CD4-positive, alpha-beta T cell treated with Interleukin-4 for 1 hour (primary cell): ENCODE results near the gene FGFR3.

Experiments
- DNase-seq, 2 donors: peaks; one replicate each; pipeline ENCODE4 v3.0.0-alpha.2; 2020 to 2022

FGFR3 gene

GRCh38 chr4:1789552-1789951 is 3.5 kb upstream of the FGFR3 start:
- no peak for DNase-seq

DNA sequence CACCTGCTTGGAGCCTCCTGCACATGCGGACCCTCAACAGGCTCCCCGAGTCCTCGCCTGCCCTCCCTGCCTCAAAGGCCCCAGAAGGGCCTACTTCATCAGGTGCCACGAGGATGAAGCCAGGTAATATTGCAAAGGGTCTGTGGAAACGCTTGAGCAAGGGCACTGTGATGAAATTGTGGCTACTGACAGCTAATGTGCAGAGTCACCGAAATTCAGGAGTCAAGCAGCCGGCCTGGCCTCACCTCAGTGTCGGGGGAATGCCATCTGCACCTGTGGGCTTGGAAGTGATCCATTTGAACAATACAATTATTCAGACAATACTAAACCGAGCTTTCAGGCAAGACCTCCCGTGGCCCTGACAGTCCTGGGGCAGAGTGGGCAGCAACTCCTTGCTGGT is 3.1 kb upstream of the FGFR3 start:
- no peak for DNase-seq

GRCh38 chr4:1792158-1792831 is 798 bp upstream of the FGFR3 start:
- DNase-seq: no peak

DNA sequence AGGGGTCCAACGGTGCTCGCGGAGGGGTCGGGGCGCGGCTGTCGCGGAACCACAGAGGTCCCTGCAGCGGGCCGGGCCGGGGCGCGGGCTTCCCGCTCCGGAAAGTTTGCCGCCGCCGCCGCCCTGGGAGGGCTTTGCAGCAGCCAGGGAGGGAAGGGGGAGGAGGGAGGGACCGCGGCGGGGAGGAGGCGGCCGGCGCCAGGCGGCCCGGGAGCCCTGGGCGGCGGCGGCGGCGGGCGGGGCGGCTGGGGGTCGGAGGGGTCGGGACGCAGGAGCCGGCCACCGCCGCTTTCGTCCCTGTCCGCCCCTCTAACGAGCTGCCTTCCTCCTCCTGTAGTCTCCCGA is 375 bp downstream of the FGFR3 start:
- peak in 1 of 2 donors; percentile 51 for DNase-seq

GRCh38 chr4:1793940-1794808 is 1.1 kb downstream of the FGFR3 start:
- no peak for DNase-seq

DNA sequence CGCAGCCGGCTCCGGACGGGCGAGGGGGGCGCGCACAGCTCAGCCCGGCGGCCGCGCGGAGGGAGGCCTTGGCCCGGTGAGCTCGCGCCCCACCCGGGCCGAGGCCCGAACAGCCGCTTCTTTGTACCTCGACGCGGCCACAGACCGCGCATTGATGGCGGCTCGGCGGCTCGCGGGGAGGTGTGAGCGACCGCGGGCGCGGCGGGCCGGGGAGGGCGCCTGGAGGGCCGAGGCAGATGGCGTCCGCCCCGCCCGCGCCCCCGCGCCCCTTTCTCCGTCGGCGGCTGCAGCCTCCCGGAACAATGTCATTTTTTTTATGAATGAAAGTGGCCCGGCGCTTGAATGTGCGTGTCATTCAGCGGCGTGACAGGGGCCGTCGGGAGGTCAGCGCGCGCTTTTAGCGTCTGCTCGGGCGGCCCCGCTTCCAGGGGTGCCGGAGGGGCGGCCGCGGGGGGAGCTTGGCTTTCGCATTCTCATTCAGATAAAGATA is 1.8 kb downstream of the FGFR3 start:
- no peak for DNase-seq

GRCh38 chr4:1795299-1796195 is 2.5 kb downstream of the FGFR3 start:
- no peak for DNase-seq

DNA sequence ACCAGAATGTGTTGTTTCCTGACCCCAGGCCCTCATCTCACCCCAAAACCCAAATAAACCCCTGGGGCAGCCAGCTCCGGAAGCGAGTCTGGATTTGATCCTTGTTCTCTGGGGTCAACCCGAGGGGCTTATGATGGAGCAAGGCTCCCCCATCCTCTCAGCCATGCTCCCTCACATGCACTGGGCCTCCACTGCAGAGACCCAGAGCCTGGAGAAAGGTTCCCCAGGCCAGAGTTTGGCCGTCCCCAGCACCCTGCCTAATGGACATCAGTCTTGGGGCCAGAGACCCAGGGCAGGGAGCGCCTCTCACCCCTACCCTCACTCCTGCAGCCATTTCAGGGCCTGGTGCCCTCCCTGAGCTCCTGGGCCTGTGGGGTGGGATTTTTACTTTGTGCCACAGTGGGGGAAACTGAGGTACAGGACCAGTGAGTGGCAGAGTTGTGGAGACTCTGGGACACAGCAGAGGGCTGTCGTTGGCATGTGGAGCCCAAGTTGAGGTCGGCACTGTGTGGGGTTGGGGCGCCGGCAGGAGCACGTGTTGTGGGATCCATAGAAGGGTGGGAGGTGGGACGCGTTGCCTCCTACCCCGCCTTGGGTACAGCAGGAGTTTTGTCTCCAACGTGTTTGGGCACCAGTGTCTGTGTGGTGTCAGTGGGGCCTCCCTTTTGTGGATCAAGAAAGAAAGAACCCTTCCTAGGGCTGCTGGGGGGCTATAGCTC is 3.6 kb downstream of the FGFR3 start:
- DNase-seq: no peak

DNA sequence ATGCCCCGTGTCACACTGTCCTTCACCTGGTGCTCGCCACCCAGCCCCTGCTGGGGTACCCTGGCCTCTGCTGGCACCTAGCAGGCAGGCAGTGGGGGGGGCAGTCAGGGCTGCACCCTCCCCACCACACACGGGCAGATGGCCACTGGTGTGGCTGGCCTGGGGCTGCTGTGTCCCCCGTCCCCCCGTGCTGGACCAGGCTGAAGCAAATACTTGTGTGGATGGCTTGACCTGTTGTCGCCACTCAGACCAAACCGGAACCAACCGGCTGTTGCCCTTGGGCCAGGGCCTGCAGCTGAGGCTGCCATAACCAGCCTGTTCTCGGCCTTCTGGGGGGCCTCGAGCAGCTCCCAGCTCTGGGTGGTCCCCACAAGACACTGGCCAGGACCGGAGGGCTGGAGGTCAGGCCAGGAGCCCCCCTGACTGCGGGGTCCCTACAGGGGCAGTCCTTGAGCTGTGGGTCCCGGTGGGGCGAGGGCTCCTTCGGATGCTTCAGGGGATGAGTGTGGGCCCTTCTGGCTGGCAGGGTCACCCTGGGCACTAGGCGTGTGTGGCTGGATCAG is 4.3 kb downstream of the FGFR3 start:
- no peak for DNase-seq

GRCh38 chr4:1797861-1798579 is 4.9 kb downstream of the FGFR3 start:
- no peak for DNase-seq

DNA sequence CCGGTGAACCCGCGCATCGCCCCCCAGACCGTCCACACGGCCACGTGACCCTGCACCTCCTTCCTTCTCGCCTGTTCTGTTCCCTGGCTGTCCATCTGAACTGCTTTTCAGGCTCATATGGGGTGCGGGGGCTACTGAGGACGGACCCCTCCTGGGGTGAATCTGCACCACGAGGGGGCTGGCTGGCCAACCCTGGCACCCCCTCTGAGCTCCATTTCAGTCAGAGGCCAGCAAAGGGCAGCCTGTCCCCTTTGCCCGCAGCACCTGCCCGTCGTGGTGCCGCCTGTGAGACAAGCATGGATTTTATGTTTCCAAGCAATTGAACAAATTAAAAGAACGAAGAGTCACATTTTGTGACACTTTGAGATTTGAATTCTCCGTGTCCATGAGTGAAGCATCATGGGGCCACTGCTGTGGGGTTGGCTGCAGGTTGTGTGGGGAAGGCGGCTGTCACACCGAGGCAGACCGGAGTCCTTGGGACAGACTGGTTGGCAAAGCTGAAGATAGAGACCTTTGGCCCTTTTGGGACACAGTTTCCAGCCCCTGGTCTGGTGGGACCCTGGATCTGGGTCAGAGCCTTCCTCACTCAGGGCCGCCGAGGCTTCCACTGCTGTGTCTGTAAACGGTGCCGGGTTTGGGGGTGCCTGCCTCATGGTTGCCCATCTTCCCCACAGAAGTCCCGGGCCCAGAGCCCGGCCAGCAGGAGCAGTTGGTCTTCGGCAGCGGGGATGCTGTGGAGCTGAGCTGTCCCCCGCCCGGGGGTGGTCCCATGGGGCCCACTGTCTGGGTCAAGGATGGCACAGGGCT is 5.7 kb downstream of the FGFR3 start:
- no peak for DNase-seq

DNA sequence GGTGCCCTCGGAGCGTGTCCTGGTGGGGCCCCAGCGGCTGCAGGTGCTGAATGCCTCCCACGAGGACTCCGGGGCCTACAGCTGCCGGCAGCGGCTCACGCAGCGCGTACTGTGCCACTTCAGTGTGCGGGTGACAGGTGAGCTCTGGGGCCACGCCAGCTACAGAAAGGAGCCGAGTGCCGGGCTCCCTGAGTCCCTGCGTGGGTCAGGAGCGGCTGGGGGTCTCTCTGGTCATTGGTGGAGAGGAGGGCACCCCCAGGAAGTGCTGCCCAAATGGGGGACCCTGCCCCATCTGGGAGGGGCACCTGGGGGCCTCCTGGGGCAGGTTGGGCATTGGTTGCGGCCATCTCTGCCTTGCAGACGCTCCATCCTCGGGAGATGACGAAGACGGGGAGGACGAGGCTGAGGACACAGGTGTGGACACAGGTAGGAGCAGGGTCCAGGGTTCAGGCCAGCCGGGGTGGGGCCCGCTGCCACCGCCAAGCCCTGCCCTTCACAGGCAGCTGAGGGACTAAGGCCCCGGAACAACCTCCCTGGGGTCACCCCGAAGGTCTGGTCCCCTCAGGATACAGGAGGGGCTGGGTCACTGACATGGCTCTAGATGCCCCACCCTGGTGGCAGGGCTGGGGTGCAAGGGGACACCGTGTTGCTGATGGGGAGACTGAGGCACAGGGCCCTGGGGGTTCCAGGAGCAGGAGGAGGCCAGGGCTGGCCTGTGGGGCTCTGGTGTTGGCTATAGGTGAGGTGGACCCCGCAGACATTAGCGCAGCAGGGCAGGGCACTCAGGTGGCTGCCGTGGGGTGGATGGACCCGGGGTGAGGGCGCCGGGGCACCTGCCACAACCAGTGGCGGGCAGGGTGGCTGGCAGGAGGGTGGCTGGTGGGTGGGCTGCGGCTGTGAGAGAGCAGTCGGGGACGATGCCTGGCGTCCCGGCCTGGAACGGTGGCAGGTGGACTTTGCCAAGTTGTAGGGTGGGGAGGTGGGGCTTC is 6.6 kb downstream of the FGFR3 start:
- DNase-seq: no peak

GRCh38 chr4:1800805-1801204 is 7.7 kb downstream of the FGFR3 start:
- no peak for DNase-seq

DNA sequence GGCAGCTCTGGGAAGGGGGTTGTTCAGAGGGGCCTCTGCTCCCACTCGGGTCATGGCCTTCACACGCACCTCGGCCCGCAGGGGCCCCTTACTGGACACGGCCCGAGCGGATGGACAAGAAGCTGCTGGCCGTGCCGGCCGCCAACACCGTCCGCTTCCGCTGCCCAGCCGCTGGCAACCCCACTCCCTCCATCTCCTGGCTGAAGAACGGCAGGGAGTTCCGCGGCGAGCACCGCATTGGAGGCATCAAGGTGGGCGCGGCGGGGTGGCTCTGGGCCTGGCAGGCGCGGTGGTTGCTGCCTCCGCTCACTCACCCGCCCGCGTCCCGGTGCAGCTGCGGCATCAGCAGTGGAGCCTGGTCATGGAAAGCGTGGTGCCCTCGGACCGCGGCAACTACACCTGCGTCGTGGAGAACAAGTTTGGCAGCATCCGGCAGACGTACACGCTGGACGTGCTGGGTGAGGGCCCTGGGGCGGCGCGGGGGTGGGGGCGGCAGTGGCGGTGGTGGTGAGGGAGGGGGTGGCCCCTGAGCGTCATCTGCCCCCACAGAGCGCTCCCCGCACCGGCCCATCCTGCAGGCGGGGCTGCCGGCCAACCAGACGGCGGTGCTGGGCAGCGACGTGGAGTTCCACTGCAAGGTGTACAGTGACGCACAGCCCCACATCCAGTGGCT is 8.3 kb downstream of the FGFR3 start:
- DNase-seq: no peak

DNA sequence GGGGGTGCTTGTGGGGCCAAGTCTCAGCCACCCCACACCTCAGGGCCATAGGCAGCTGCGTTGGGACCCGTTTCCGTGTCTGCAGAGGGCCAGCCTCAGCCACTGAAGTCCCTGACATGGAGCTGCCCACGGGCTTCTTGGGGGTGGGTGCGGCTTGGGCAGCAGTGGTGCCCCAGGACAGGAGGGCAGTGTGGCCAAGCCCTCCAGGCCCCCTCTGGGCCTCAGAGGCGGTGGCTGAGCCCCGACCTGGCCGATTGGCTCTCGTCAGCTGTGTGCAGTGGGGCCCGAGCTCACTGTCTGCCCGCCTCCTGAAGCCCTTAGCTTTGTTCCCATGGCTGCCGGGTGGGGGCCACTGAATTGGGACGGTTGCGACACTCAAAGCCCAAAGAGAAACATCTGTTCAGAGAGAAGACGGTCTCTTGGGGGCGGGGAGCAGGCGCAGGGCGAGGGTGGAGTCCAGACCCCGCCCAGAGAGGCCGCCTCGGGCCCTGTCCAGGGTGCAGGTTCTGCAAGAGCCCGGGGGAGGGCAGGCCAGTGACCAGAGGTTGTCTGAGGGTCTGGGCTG is 9.1 kb downstream of the FGFR3 start:
- no peak for DNase-seq

GRCh38 chr4:1802720-1803522 is 9.8 kb downstream of the FGFR3 start:
- no peak for DNase-seq
